Right renal cortex interstitium (tissue), 3 donors: ENCODE measurements around the gene MTARC2. TPM values are rescaled to one million over a fixed set of nuclear protein-coding genes. Genes with fewer than 3 reads are reported as not detected.

ENCODE experiments used
- DNase-seq, 3 donors: peaks; one replicate each; pipeline ENCODE4 v3.0.0-alpha.2; 2013; ENCODE audit warnings: low read depth in 3 of 3, low spot score in 2 of 3
- polyA plus RNA-seq, 3 donors: library from polyadenylated mRNA; unstranded; fragments of 120-200 nt; gene quantifications; one replicate each; pipeline ENCODE4 v1.2.1, GENCODE V29; 2013; ENCODE audit not compliant: insufficient read length in 3 of 3

MTARC2 gene
- polyA plus RNA-seq, 3 donors = 47.1 to 55.1 (median 49.0) TPM

GRCh38 chr1:220797044-220797443, 48.9 kb downstream of the MTARC2 start:
- DNase-seq = no peak

GRCh38 chr1:220797553-220797952, 49.4 kb downstream of the MTARC2 start:
- no peak for DNase-seq

GRCh38 chr1:220798338-220798737, 50.2 kb downstream of the MTARC2 start:
- no peak for DNase-seq

- no peak for DNase-seq
These were observed 52.1 kb downstream of the MTARC2 start for GRCh38 chr1:220800262-220800661.

GRCh38 chr1:220803401-220804201, 55.5 kb downstream of the MTARC2 start:
- DNase-seq = no peak

GRCh38 chr1:220804202-220804586, 56.1 kb downstream of the MTARC2 start:
- no peak for DNase-seq

- DNase-seq = no peak
These were observed 58.3 kb downstream of the MTARC2 start for GRCh38 chr1:220806408-220806807.

GRCh38 chr1:220807726-220808125, 59.6 kb downstream of the MTARC2 start:
- DNase-seq = no peak

GRCh38 chr1:220808345-220809186, 60.4 kb downstream of the MTARC2 start:
- DNase-seq = peak in 1 of 3 donors; percentile 53

GRCh38 chr1:220809187-220809550, 61.0 kb downstream of the MTARC2 start:
- DNase-seq = no peak

- no peak for DNase-seq
These were observed 61.6 kb downstream of the MTARC2 start for GRCh38 chr1:220809704-220810103.

GRCh38 chr1:220810179-220810653, 62.1 kb downstream of the MTARC2 start:
- DNase-seq = peak in 1 of 3 donors; percentile 63

GRCh38 chr1:220810963-220811362, 62.8 kb downstream of the MTARC2 start:
- DNase-seq = no peak

- DNase-seq = no peak
These were observed 63.6 kb downstream of the MTARC2 start for GRCh38 chr1:220811695-220812094.

GRCh38 chr1:220812308-220812707, 64.2 kb downstream of the MTARC2 start:
- no peak for DNase-seq

- no peak for DNase-seq
These were observed 64.9 kb downstream of the MTARC2 start for GRCh38 chr1:220813013-220813412.

- no peak for DNase-seq
These were observed 67.3 kb downstream of the MTARC2 start for GRCh38 chr1:220815409-220815808.

- no peak for DNase-seq
These were observed 69.8 kb downstream of the MTARC2 start for GRCh38 chr1:220817907-220818306.

GRCh38 chr1:220818421-220819173, 70.5 kb downstream of the MTARC2 start:
- DNase-seq = peak in 1 of 3 donors; percentile 29

GRCh38 chr1:220819467-220820026, 71.4 kb downstream of the MTARC2 start:
- DNase-seq = no peak
